Muscle layer of colon (tissue), 2 donors: ENCODE data around the gene CPN1.
A peak's percentile ranks its signal among the peaks of the same experiment; 100 is the strongest.
"Not testable (repeated sequence)": the region's sequence is repeated elsewhere in the genome, so short reads cannot be mapped to it uniquely, and the experiment has no call there.

Experiments used
- H3K27ac ChIP-seq: one replicate; pipeline ENCODE4 v1.7.0; 2013; ENCODE audit warnings: low read depth, mild to moderate bottlenecking, low read length, moderate library complexity
- H3K27me3 ChIP-seq, 2 donors: one replicate each; pipeline ENCODE4 v1.7.0; 2013; ENCODE audit warnings: low read length in 2 of 2, mild to moderate bottlenecking in 2 of 2; ENCODE audit not compliant: insufficient read depth in 2 of 2, control insufficient read depth in 1 of 2
- H3K36me3 ChIP-seq: one replicate; pipeline ENCODE4 v1.7.0; 2013; ENCODE audit warnings: mild to moderate bottlenecking, low read length; ENCODE audit not compliant: insufficient read depth
- H3K4me1 ChIP-seq: one replicate; pipeline ENCODE4 v1.7.0; 2013; ENCODE audit warnings: mild to moderate bottlenecking, low read length; ENCODE audit not compliant: insufficient read depth
- H3K4me3 ChIP-seq, 2 donors: one replicate each; pipeline ENCODE4 v1.7.0; 2013; ENCODE audit warnings: low read length in 2 of 2, low read depth in 1 of 2, mild to moderate bottlenecking in 1 of 2, moderate library complexity in 1 of 2
- H3K9ac ChIP-seq: one replicate; pipeline ENCODE4 v1.7.0; 2013; ENCODE audit warnings: low read length
- H3K9me3 ChIP-seq: one replicate; pipeline ENCODE4 v1.7.0; 2013; ENCODE audit warnings: mild to moderate bottlenecking, low read length
- donor health status: abdominal sarcoma.
- donor health status: Adenocarcinoma of cecum.

Gene CPN1

DNA sequence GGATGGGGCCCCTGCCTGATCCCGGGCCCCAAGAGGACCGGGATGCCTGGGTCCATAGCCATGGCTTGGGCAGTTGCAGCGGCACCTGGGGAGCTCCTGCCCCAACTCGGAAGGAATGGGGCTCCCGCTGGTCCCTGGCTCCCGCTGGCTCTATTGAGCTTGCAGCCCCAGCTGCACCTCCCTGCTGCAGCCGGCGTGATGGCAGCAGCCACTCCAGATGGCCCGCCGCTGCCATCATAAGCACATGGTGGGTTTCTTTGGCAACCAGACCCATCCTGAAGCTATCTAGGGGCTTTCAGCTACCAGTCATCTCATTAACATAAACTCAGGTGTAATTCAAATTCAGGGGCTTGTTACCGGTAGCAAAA is 60.8 kb downstream of the CPN1 start:
- Histone ChIP-seq H3K4me1 (no peaks in the 10 kb centered on the region), H3K36me3 (no peaks in the 10 kb centered on the region), H3K9me3 (no peaks in the 10 kb centered on the region), H3K4me3 (no peak overlapping the region), H3K9ac (no peak overlapping the region), H3K27me3 (no peaks in the 10 kb centered on the region), H3K27ac (no peak overlapping the region)

DNA sequence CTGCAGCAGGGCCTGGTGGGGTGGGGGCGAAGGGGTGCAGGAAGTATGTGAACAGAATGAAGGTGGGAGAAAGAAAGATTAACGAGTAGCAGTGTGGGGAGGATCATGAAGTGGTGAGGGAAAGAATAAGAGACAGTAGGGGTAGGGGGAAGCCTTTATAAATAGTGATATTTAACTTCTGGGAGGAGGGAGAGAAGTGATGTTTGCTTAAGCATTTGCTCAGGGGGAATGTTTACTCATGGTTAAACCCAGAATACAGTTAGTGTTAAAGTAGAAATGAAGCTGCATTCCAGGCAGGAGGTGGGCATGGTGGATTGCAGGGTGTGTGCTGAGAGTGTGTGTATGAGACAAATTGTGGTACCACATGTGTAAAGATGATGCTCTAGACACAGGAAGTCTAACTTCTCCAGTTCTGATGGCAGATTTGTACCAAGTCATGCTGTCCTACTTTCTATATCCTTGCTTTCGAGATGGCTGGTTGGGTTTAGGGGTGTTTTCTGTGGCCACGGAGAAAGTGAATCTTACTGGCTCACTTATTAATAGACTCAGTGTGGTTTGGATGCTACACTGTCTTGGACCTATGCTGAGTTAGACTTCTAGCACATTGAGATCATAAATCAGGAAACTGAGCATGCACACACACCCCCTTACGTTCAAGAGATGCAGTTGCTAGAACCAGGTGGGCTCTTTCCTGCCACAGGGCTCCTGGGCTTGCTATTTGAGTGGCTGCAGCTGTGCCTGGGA is 61.4 kb downstream of the CPN1 start:
- H3K9ac ChIP-seq = no peak overlapping the region
- H3K4me3 ChIP-seq = no peak overlapping the region
- H3K36me3 ChIP-seq = no peaks in the 10 kb centered on the region
- H3K9me3 ChIP-seq = no peaks in the 10 kb centered on the region
- no peak overlapping the region for H3K27ac ChIP-seq
- no peaks in the 10 kb centered on the region for H3K27me3 ChIP-seq
- no peaks in the 10 kb centered on the region for H3K4me1 ChIP-seq

DNA sequence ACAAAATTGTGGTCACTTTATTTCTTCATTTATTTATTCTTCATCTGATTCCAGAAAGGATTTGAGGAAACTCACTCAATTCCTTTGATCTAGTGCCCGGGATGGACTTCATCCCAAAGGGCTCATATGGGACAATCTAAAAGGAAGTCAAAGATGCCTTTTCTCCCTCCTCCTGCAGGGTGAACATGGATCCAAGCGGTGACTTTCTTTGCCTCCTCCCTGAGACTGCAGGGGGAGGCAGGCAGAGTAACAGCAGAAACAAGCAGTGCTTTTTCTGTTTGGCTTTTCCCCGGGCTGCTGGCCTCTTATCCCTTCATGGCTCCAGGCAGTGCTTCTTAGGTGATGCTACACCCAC is 61.9 kb downstream of the CPN1 start:
- Histone ChIP-seq H3K36me3 (no peaks in the 10 kb centered on the region), H3K27ac (no peak overlapping the region), H3K27me3 (no peaks in the 10 kb centered on the region)

DNA sequence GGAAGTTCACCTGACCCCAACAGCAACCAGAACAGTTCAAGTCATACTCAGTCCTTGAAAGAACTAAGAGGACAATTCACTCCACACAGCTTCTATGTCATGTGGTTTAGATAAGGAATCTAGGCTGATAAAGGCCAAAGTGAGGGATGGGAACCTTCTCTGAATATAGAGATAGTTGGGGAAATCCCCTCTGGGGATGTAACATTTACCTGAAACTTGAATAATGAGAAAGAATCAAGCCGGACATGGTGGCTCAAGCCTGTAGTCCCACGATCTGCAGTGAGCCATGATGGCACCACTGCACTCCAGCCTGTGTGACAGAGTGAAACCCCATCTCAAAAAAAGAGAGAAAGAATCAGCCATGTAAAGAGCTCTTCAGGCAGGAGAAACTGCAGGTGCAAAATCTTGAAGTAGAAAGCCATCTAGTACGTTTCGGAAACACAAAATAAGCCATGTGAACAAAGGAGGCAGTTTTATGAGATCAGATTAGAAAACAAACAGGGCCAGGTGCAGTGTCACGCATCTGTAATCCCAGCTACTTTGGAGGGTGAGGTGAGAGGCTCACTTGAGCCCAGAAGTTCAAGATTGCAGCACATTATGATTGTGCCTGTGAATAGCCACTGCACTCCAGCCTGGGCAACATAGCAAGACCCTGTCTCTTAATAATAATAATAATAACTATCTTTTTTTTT is 67.5 kb downstream of the CPN1 start:
- Histone ChIP-seq H3K4me1 (no peaks in the 10 kb centered on the region), H3K4me3 (no peak overlapping the region)

More for the DNA sequence above, 61.9 kb downstream of the CPN1 start:
- Histone ChIP-seq H3K4me3 (no peak overlapping the region), H3K9ac (no peak overlapping the region), H3K4me1 (no peaks in the 10 kb centered on the region), H3K9me3 (no peaks in the 10 kb centered on the region)

DNA sequence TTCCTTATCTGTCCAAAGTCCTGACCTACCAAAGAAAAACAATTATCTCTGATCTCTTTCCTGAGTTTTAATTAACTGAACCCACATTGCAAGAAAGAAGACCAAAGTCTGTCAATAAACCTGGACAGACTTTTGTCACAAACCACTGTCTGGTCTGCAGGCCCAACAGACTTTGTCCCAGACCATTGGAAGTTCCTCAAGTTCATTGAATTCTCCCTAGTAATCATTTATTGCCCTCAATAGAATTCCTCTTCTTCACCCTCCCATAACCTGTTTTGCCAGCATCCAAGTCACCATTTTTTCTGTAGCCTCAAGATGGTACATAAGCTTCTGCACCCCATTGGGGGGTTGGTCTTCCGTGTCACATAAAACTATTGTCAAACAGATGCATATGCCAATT is 68.0 kb downstream of the CPN1 start:
- H3K4me3 ChIP-seq = no peak overlapping the region
- H3K27ac ChIP-seq = no peak overlapping the region
- no peak overlapping the region for H3K9ac ChIP-seq
- no peaks in the 10 kb centered on the region for H3K4me1 ChIP-seq
- H3K36me3 ChIP-seq = no peaks in the 10 kb centered on the region
- no peaks in the 10 kb centered on the region for H3K9me3 ChIP-seq
- no peaks in the 10 kb centered on the region for H3K27me3 ChIP-seq

More for the DNA sequence above, 67.5 kb downstream of the CPN1 start:
- Histone ChIP-seq H3K9me3 (no peaks in the 10 kb centered on the region), H3K9ac (no peak overlapping the region), H3K27ac (no peak overlapping the region), H3K27me3 (no peaks in the 10 kb centered on the region), H3K36me3 (no peaks in the 10 kb centered on the region)

DNA sequence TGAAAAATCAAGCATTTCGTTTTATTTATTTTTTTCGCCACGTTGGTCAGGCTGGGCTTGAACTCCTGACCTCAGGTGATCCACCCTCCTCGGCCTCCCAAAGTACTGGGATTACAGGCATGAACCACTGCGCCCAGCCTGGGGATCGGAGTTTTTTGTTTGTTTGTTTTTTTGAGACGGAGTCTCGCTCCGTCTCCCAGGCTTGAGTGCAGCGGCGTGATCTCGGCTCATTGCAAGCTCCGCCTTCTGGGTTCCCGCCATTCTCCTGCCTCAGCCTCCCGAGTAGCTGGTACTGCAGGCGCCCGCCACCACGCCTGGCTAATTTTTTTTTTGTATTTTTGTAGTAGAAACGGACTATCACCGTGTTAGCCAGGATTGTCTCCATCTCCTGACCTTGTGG is 69.8 kb downstream of the CPN1 start:
- not testable (repeated sequence) for H3K36me3 ChIP-seq, H3K9me3 ChIP-seq, H3K4me3 ChIP-seq, H3K27me3 ChIP-seq, H3K27ac ChIP-seq, H3K9ac ChIP-seq
- H3K4me1 ChIP-seq = peaks cover 16% of the 10 kb centered on the region

DNA sequence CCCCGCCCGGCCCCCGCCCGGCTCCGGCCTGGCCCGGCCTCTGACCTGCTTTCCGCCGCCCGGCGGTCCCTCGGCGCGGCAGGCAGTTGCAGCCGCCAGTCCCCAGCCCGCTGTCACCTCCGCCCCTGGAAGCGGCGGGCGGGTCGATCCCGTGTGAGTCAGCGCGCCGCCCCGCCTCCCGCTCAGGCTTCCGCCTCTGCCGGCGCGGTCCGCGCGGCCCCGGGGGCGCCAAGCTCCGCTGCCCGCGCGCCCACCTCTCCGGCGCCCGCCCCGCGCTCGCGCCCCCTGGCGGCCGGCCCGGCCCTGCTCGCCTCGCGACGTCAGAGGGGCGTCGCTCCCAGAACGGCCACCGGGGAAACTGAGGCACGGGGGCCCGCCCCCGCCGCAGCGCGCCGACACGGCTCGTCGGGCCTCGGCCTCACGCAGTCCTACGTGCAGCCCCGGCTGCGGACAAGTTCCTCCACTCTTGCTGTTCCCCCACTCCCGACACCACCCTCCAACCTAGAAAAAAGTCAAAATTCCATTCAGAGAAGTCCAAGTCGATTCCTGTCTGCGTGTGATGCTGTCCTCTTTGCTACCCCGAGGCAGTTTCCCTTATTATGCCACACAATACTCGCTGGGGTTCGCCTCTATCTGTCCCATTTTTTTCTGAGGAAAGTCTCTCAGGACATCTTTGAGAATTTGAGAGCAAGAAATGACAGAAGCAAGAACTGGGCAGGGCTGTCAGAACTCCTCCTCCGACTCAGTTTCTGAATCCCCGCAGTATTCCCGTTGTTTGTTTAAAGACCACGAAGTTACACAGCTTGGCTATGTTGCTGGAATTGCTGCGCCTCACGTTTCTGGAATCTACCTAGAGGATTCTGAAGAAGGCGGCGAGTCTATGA is 71.6 kb downstream of the CPN1 start, which contains the start of gene DNMBP:
TSS of gene DNMBP (minus strand) at position 155 of the 884 bp plus-strand sequence. CDS start 37,823 bp downstream, outside the sequence.
- peak within 1 kb of the TSS; percentile 93 for H3K9ac ChIP-seq
- no peaks in the 10 kb centered on the region for H3K36me3 ChIP-seq
- peak within 1 kb of the TSS; percentile 82 to 99 for H3K4me3 ChIP-seq
- peak within 1 kb of the TSS; percentile 85 for H3K27ac ChIP-seq
- no peaks in the 10 kb centered on the region for H3K9me3 ChIP-seq
- no peaks in the 10 kb centered on the region for H3K27me3 ChIP-seq
- H3K4me1 ChIP-seq = peaks cover 35% of the 10 kb centered on the region

DNA sequence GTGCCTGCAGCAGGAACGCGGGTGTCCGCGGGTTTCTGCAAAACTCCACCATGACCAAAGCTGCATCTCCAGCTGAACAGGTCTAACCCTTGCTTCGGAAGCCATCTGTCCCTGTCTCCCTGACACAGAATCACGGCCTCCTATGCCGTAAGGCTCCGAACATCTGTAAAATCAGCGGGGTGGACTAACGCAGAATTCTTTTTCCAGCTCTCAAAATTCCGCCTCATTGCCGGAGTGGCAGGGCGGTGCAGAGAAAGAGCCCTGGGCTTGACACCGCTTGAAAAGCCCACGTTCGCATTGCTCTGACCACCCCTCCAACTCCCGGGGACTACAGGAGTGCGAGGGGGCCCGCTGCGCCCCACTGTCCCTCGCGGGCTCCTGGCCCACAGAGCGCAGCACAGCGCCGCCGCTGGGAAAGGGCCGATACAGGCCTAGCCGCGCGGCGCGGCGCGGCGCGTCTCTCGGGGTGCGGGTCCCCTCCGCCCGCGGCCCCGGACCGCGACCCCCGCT is 72.3 kb downstream of the CPN1 start:
- Histone ChIP-seq H3K9ac (peak overlapping the region; percentile 67), H3K36me3 (no peaks in the 10 kb centered on the region), H3K27me3 (no peaks in the 10 kb centered on the region), H3K4me3 (peak overlapping the region; percentile 82 to 99), H3K27ac (peak overlapping the region; percentile 85), H3K4me1 (peaks cover 42% of the 10 kb centered on the region), H3K9me3 (no peaks in the 10 kb centered on the region)

DNA sequence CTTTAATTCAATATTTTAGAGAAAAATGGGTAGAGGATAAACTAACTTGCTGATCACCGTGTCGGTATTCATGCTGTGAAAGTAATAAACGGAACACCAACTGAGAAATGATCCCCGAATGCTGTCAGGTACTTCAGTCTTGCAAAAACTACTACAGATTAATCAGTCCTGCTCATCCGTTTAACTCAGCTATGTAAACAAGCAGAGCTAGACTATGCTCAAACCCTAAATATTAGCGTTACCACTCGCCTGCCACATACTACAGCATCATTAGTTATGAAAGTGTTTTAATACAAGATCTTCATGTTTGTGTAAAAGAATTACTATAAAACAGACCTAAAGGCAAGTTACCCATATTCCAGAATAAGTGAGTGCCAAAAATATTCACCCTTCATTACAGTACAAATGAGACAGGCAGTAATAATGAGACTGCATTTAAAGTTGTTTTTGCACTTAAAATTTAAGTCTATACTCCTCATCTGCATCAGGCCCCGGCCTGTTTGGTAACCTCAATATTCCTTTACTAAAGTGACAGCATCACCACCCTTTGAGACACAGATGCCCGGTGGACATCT is 72.9 kb downstream of the CPN1 start:
- Histone ChIP-seq H3K36me3 (no peaks in the 10 kb centered on the region), H3K4me3 (peak overlapping the region; percentile 82 to 99), H3K27ac (peak overlapping the region; percentile 85), H3K9me3 (no peaks in the 10 kb centered on the region), H3K4me1 (peaks cover 43% of the 10 kb centered on the region), H3K27me3 (no peaks in the 10 kb centered on the region), H3K9ac (peak overlapping the region; percentile 67)

DNA sequence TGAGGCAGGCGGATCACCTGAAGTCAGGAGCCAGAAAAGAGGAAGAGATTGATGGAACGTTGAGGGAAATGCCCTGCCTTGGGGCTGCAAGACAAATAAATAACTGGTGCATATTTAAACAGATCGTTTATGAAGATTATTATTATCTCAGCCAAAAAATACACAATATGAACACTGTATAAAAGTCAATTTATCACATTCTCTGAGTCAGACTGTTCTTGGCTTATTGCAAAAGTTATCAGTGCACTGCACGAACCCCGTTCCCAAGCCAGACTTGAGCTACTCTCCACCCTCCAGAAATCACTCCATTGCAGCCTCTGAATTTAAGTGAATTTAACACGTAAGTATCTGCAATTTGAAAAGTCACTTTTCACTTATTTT is 73.5 kb downstream of the CPN1 start:
- Histone ChIP-seq H3K4me1 (peaks cover 43% of the 10 kb centered on the region), H3K4me3 (peak overlapping the region; percentile 82 to 99), H3K27me3 (no peaks in the 10 kb centered on the region), H3K36me3 (no peaks in the 10 kb centered on the region), H3K27ac (peak overlapping the region; percentile 47), H3K9ac (peak overlapping the region; percentile 67), H3K9me3 (no peaks in the 10 kb centered on the region)
